Astrocyte (in vitro differentiated cells and primary cell): ENCODE measurements around the gene LARGE1. TPM values are rescaled to one million over a fixed set of nuclear protein-coding genes. Genes with fewer than 3 reads are reported as not detected.

ENCODE experiments used
- DNase-seq: peaks from one replicate; pipeline ENCODE4 v3.0.0-alpha.2; 2010; ENCODE audit warnings: low read depth
- FAIRE-seq: peaks from 2 replicates; lab custom pipeline; 2011; peaks lifted over from hg19 to GRCh38; lab: Jason Lieb, UNC
- H2AFZ ChIP-seq: 2 replicates; pipeline ENCODE4 v1.6.0; 2012; ENCODE audit warnings: low read depth, low read length, inconsistent platforms
- H3K27ac ChIP-seq: 2 replicates; pipeline ENCODE4 v1.5.1; 2011; ENCODE audit warnings: low read depth, low read length, inconsistent platforms
- H3K27me3 ChIP-seq: 2 replicates; pipeline ENCODE4 v1.6.0; 2011; ENCODE audit warnings: low read length, inconsistent platforms; ENCODE audit not compliant: insufficient read depth
- H3K36me3 ChIP-seq: 2 replicates; pipeline ENCODE4 v1.5.1; 2011; ENCODE audit warnings: low read length, inconsistent platforms; ENCODE audit not compliant: insufficient read depth
- H3K4me1 ChIP-seq: 2 replicates; pipeline ENCODE4 v1.5.1; 2011; ENCODE audit warnings: low read length, inconsistent platforms; ENCODE audit not compliant: insufficient read depth
- H3K4me2 ChIP-seq: 2 replicates; pipeline ENCODE4 v1.6.0; 2012; ENCODE audit warnings: low read length, inconsistent platforms
- H3K4me3 ChIP-seq: 2 replicates; pipeline ENCODE4 v1.5.1; 2011; ENCODE audit warnings: low read depth, mild to moderate bottlenecking, low read length, inconsistent platforms; ENCODE audit not compliant: insufficient read depth
- H3K79me2 ChIP-seq: 2 replicates; pipeline ENCODE4 v1.6.0; 2012; ENCODE audit warnings: mild to moderate bottlenecking, low read length, inconsistent platforms; ENCODE audit not compliant: insufficient read depth
- H3K9ac ChIP-seq: 2 replicates; pipeline ENCODE4 v1.6.0; 2012; ENCODE audit warnings: mild to moderate bottlenecking, low read length, inconsistent platforms
- H3K9me3 ChIP-seq: 2 replicates; pipeline ENCODE4 v1.5.1; 2012; ENCODE audit warnings: low read depth, mild to moderate bottlenecking, low read length, inconsistent platforms; ENCODE audit not compliant: insufficient read depth
- H4K20me1 ChIP-seq: 2 replicates; pipeline ENCODE4 v1.6.0; 2012; ENCODE audit warnings: low read length, inconsistent platforms; ENCODE audit not compliant: insufficient read depth
- H3K27ac Mint-ChIP-seq: one replicate; pipeline ENCODE4 v1.8.0; 2021; ENCODE audit warnings: mild to moderate bottlenecking, mixed read lengths; ENCODE audit not compliant: unreplicated experiment
- H3K27me3 Mint-ChIP-seq: one replicate; pipeline ENCODE4 v1.8.0; 2021; ENCODE audit warnings: low read depth, mixed read lengths; ENCODE audit not compliant: unreplicated experiment
- H3K36me3 Mint-ChIP-seq: one replicate; pipeline ENCODE4 v1.8.0; 2021; ENCODE audit warnings: low read depth, mixed read lengths; ENCODE audit not compliant: unreplicated experiment
- H3K4me1 Mint-ChIP-seq: one replicate; pipeline ENCODE4 v1.8.0; 2021; ENCODE audit warnings: low read depth, mixed read lengths; ENCODE audit not compliant: unreplicated experiment
- H3K4me3 Mint-ChIP-seq: one replicate; pipeline ENCODE4 v1.8.0; 2021; ENCODE audit warnings: mild to moderate bottlenecking, moderate library complexity, mixed read lengths; ENCODE audit not compliant: unreplicated experiment
- H3K9me3 Mint-ChIP-seq: one replicate; pipeline ENCODE4 v1.8.0; 2021; ENCODE audit warnings: mild to moderate bottlenecking, mixed read lengths; ENCODE audit not compliant: unreplicated experiment
- EZH2 ChIP-seq: IDR thresholded peaks from 2 replicates; pipeline ENCODE4 v1.6.1; 2012; ENCODE audit warnings: mild to moderate bottlenecking, low read length, inconsistent platforms; ENCODE audit not compliant: insufficient read depth
- total RNA-seq: library from RNA; stranded (reverse); gene quantifications from 2 replicates; pipeline ENCODE4 v1.2.1, GENCODE V29; 2021
- TF ChIP-seq, protein P1 (sequence below): IDR thresholded peaks from 2 replicates; pipeline ENCODE4 v1.5.1; 2011; ENCODE audit warnings: low read depth, mild to moderate bottlenecking, inconsistent platforms, low read length, moderate library complexity; ENCODE audit not compliant: insufficient read depth

LARGE1 gene
- total RNA-seq, 1 donor from 2014 or later = 92.6 TPM

GRCh38 chr22:33341611-33342010 is 578.7 kb downstream of the LARGE1 start:
- no peaks in the 10 kb centered on the region for H4K20me1 ChIP-seq
- H3K4me3 ChIP-seq = no peak overlapping the region
- H3K9ac ChIP-seq = no peak overlapping the region
- H3K4me2 ChIP-seq = no peak overlapping the region
- Mint-ChIP-seq H3K4me1 (no peaks in the 10 kb centered on the region), H3K9me3 (no peaks in the 10 kb centered on the region), H3K4me3 (no peak overlapping the region), H3K27ac (no peak overlapping the region), H3K27me3 (no peaks in the 10 kb centered on the region), H3K36me3 (peaks cover 16% of the 10 kb centered on the region)
- H3K4me1 ChIP-seq = no peaks in the 10 kb centered on the region
- H3K9me3 ChIP-seq = no peaks in the 10 kb centered on the region
- H3K36me3 ChIP-seq = no peaks in the 10 kb centered on the region
- TF ChIP-seq EZH2 = no peak
- TF ChIP-seq, protein P1, sequence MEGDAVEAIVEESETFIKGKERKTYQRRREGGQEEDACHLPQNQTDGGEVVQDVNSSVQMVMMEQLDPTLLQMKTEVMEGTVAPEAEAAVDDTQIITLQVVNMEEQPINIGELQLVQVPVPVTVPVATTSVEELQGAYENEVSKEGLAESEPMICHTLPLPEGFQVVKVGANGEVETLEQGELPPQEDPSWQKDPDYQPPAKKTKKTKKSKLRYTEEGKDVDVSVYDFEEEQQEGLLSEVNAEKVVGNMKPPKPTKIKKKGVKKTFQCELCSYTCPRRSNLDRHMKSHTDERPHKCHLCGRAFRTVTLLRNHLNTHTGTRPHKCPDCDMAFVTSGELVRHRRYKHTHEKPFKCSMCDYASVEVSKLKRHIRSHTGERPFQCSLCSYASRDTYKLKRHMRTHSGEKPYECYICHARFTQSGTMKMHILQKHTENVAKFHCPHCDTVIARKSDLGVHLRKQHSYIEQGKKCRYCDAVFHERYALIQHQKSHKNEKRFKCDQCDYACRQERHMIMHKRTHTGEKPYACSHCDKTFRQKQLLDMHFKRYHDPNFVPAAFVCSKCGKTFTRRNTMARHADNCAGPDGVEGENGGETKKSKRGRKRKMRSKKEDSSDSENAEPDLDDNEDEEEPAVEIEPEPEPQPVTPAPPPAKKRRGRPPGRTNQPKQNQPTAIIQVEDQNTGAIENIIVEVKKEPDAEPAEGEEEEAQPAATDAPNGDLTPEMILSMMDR = no peak
- H3K27ac ChIP-seq = no peak overlapping the region
- no peak for FAIRE-seq
- no peak for DNase-seq
- H3K79me2 ChIP-seq = no peaks in the 10 kb centered on the region
- no peaks in the 10 kb centered on the region for H3K27me3 ChIP-seq
- H2AFZ ChIP-seq = no peak overlapping the region

DNA sequence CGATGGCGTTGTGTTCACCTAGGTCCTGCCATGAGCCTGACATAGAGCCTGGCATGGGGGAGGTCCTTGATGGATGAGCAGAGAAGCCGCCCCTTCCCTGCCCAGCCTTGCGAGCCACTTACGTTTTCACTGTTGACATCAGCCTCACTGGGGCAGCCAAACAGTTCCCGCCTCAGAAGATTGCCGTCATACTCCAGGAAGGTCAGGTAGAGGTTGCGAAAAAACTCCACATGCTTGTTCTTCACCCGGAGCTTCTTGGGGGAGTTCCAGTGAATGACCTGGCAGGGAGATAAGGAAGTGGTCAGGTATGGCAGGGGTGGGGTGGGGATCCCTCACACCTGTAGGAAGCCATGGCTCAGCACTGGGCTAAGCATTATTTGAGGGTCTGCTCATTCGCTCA is 582.8 kb downstream of the LARGE1 start:
- H3K4me1 ChIP-seq = peaks cover 9% of the 10 kb centered on the region
- H3K4me3 Mint-ChIP-seq = no peak overlapping the region
- no peaks in the 10 kb centered on the region for H3K27me3 Mint-ChIP-seq
- DNase-seq = no peak
- TF ChIP-seq EZH2 = no peak
- TF ChIP-seq, protein P1 = no peak
- H3K9ac ChIP-seq = no peak overlapping the region
- no peaks in the 10 kb centered on the region for H3K36me3 ChIP-seq
- H3K9me3 ChIP-seq = no peaks in the 10 kb centered on the region
- H3K79me2 ChIP-seq = no peaks in the 10 kb centered on the region
- no peak for FAIRE-seq
- no peak overlapping the region for H3K4me3 ChIP-seq
- H3K4me1 Mint-ChIP-seq = peaks cover 9% of the 10 kb centered on the region
- no peaks in the 10 kb centered on the region for H4K20me1 ChIP-seq
- no peak overlapping the region for H3K4me2 ChIP-seq
- no peaks in the 10 kb centered on the region for H3K9me3 Mint-ChIP-seq
- H3K27ac ChIP-seq = no peak overlapping the region
- H3K27ac Mint-ChIP-seq = no peak overlapping the region
- no peak overlapping the region for H2AFZ ChIP-seq
- H3K36me3 Mint-ChIP-seq = peaks cover 27% of the 10 kb centered on the region
- no peaks in the 10 kb centered on the region for H3K27me3 ChIP-seq

DNA sequence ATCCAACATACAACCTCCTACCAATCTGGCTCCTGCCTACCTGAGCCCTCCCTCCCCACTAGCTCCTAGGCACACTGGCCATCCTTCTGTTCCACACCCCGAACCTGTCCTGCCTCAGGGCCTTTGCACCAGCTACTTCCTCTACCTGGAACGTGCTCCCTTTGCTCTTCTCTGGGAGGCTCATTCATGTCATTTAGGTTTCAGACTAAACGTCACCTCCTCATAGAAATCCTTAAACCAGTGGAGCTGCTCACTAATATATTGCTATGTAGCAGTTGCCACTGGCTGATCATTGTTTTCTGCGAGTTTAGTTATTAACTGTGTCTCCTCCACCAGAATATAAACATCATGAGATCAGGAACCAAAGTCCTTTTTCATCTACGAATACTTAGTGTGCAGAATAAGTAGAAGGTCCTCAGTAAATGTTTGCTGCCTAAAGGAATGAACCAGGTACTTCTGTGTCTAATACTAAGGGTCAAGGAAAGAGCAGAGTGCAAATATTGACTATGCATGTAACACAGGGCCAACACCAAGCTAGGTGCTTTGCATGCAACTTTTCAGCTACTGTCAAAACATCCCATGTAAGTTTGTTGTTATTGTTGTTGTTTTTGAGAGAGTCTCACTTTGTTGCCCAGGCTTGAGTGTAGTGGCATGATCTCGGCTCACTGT is 584.5 kb downstream of the LARGE1 start:
- Histone ChIP-seq H3K4me1 (peaks cover 9% of the 10 kb centered on the region), H4K20me1 (no peaks in the 10 kb centered on the region), H3K4me2 (no peak overlapping the region), H2AFZ (no peak overlapping the region), H3K9me3 (no peaks in the 10 kb centered on the region), H3K9ac (no peak overlapping the region), H3K79me2 (no peaks in the 10 kb centered on the region), H3K27ac (no peak overlapping the region), H3K36me3 (no peaks in the 10 kb centered on the region), H3K27me3 (no peaks in the 10 kb centered on the region), H3K4me3 (no peak overlapping the region)
- H3K9me3 Mint-ChIP-seq = peaks cover 9% of the 10 kb centered on the region
- H3K4me1 Mint-ChIP-seq = peaks cover 9% of the 10 kb centered on the region
- no peaks in the 10 kb centered on the region for H3K27me3 Mint-ChIP-seq
- FAIRE-seq = no peak
- TF ChIP-seq, protein P1 = no peak
- no peak for TF ChIP-seq EZH2
- peaks cover 32% of the 10 kb centered on the region for H3K36me3 Mint-ChIP-seq
- peak overlapping the region; percentile 16 for H3K27ac Mint-ChIP-seq
- no peak overlapping the region for H3K4me3 Mint-ChIP-seq
- DNase-seq = no peak
